GM12865 (cell line): ENCODE results near the gene NME9.

ENCODE experiments used
- DNase-seq: peaks from one replicate; pipeline ENCODE4 v3.0.0; 2010; ENCODE audit warnings: low read depth
- H3K4me3 ChIP-seq: 2 replicates; pipeline ENCODE4 v1.5.1; 2011; ENCODE audit warnings: mild to moderate bottlenecking, low read depth, low read length, control low read depth
- TF ChIP-seq, protein P1 (sequence below): IDR thresholded peaks from 2 replicates; pipeline ENCODE4 v1.5.1; 2011; ENCODE audit warnings: low read length, control low read depth, low read depth, inconsistent platforms; ENCODE audit not compliant: insufficient read depth; ENCODE audit errors: missing control alignments

Gene NME9

DNA sequence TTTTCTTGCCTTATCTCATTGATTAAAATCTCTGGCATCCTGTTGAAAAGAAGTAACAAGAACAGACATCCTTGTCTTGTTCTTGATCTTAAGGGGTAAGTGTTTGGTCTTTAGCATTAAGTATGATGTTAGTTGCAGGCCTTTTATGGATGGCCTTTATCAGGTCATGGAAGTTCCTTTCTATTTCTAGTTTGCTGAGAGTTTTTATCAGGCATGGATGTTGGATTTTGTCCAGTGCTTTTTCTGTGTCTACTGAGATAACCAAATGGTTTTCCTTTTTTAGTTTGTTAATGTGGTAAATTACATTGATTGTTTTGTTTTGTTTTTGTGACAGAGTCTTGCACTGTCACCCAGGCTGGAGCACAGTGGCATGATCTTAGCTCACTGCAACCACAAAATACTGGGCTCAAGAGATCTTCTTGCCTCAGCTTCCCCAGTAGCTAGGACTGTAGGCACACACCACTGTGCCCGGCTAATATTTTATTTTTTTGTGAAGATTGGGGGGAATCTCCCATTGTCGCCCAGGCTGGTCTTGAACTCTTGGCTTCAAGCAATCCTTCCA, 45.0 kb upstream of the NME9 start:
- DNase-seq, result no peak
- H3K4me3 ChIP-seq, result no peak overlapping the region
- TF ChIP-seq, protein P1, sequence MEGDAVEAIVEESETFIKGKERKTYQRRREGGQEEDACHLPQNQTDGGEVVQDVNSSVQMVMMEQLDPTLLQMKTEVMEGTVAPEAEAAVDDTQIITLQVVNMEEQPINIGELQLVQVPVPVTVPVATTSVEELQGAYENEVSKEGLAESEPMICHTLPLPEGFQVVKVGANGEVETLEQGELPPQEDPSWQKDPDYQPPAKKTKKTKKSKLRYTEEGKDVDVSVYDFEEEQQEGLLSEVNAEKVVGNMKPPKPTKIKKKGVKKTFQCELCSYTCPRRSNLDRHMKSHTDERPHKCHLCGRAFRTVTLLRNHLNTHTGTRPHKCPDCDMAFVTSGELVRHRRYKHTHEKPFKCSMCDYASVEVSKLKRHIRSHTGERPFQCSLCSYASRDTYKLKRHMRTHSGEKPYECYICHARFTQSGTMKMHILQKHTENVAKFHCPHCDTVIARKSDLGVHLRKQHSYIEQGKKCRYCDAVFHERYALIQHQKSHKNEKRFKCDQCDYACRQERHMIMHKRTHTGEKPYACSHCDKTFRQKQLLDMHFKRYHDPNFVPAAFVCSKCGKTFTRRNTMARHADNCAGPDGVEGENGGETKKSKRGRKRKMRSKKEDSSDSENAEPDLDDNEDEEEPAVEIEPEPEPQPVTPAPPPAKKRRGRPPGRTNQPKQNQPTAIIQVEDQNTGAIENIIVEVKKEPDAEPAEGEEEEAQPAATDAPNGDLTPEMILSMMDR, result no peak

DNA sequence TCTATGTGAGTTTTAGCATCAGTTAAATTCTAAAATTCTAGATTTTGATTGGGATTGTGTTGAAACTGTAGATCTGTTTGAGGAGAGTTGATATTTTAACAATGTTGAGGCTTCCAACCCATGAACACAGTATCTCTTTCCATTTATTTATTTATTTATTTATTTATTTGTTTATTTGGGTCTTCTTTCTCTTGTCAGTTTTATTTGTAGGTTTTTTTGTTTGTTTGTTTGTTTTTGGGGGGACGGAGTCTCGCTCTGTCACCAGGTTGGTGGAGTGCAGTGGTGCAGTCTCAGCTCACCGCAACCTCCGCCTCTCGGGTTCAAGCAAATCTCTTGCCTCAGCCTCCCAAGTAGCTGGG, 44.1 kb upstream of the NME9 start:
- no peak overlapping the region for H3K4me3 ChIP-seq
- TF ChIP-seq, protein P1, result no peak
- DNase-seq, result no peak

- DNase-seq, result no peak
- TF ChIP-seq, protein P1, result no peak
- H3K4me3 ChIP-seq, result no peak overlapping the region
These were observed 43.6 kb upstream of the NME9 start for GRCh38 chr3:138373087-138373735.

GRCh38 chr3:138371070-138371965, 41.7 kb upstream of the NME9 start:
- TF ChIP-seq, protein P1, result no peak
- peak; percentile 88 for DNase-seq
- H3K4me3 ChIP-seq, result no peak overlapping the region

DNA sequence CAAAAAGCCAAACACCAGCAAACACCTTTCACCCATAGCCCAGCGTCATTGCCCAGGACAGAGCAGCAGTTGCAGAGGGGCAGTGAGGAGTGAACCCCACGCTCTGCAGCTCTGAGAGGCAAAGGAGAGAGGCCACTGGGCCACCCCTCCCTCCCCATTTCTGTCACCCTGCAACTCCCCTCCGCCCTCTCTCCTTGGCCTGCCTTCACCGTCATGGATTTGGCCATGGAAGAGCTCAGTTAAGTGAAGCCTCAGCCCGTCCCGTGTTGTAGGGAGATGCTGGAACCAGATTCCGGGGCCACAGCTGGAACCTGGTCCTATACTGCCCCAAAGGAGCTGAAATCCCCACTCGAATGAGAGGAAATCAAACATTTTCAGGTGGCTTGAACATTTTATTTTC, 40.7 kb upstream of the NME9 start:
- no peak for DNase-seq
- no peak overlapping the region for H3K4me3 ChIP-seq
- TF ChIP-seq, protein P1, result no peak

GRCh38 chr3:138369151-138369900, 39.7 kb upstream of the NME9 start:
- no peak for DNase-seq
- H3K4me3 ChIP-seq, result no peak overlapping the region
- TF ChIP-seq, protein P1, result no peak
